HG02642 (cell line): Measurements from ENCODE around the gene FGF14.

Experiments used
- ATAC-seq: cut with Tn5 transposase; IDR thresholded peaks from one replicate; pipeline ENCODE4 v1.9.1; 2021; ENCODE audit warnings: mild to moderate bottlenecking; ENCODE audit not compliant: unreplicated experiment, poor library complexity

FGF14 gene

GRCh38 chr13:101959016-101959415, 442.8 kb downstream of the FGF14 start:
- ATAC-seq = no peak

- ATAC-seq = no peak
These were observed 446.1 kb downstream of the FGF14 start for GRCh38 chr13:101955764-101956163.

GRCh38 chr13:101951114-101951513, 450.7 kb downstream of the FGF14 start:
- ATAC-seq = no peak

GRCh38 chr13:101949681-101950080, 452.2 kb downstream of the FGF14 start:
- ATAC-seq = no peak

GRCh38 chr13:101946401-101946800, 455.4 kb downstream of the FGF14 start:
- ATAC-seq = no peak

- no peak for ATAC-seq
These were observed 456.4 kb downstream of the FGF14 start for GRCh38 chr13:101945435-101945834.

- ATAC-seq = no peak
These were observed 457.3 kb downstream of the FGF14 start for GRCh38 chr13:101944521-101944920.

- no peak for ATAC-seq
These were observed 459.2 kb downstream of the FGF14 start for GRCh38 chr13:101942535-101943157.

GRCh38 chr13:101942038-101942437, 459.8 kb downstream of the FGF14 start:
- ATAC-seq = peak; percentile 53

GRCh38 chr13:101941095-101941783, 460.6 kb downstream of the FGF14 start:
- no peak for ATAC-seq

- ATAC-seq = no peak
These were observed 462.5 kb downstream of the FGF14 start for GRCh38 chr13:101939370-101939769.

- no peak for ATAC-seq
These were observed 466.0 kb downstream of the FGF14 start for GRCh38 chr13:101935828-101936227.

- no peak for ATAC-seq
These were observed 470.7 kb downstream of the FGF14 start for GRCh38 chr13:101931186-101931585.

- ATAC-seq = no peak
These were observed 471.5 kb downstream of the FGF14 start for GRCh38 chr13:101930331-101930730.

- no peak for ATAC-seq
These were observed 476.1 kb downstream of the FGF14 start for GRCh38 chr13:101925731-101926130.

- ATAC-seq = no peak
These were observed 482.2 kb downstream of the FGF14 start for GRCh38 chr13:101919541-101920181.

- no peak for ATAC-seq
These were observed 483.8 kb downstream of the FGF14 start for GRCh38 chr13:101917833-101918661.

GRCh38 chr13:101917475-101917810, 484.4 kb downstream of the FGF14 start:
- no peak for ATAC-seq

GRCh38 chr13:101916775-101917474, 484.9 kb downstream of the FGF14 start:
- ATAC-seq = no peak

- no peak for ATAC-seq
These were observed 485.6 kb downstream of the FGF14 start for GRCh38 chr13:101916108-101916774.
